Right atrium auricular region (tissue), 2 donors: ENCODE measurements around the gene TAOK3. TPM values are rescaled to one million over a fixed set of nuclear protein-coding genes. Genes with fewer than 3 reads are reported as not detected.
A peak's percentile ranks its signal among the peaks of the same experiment; 100 is the strongest.

Source experiments
- DNase-seq: peaks from one replicate; pipeline ENCODE4 v3.0.0-alpha.2; 2019; ENCODE audit warnings: low spot score
- H3K27ac ChIP-seq, 2 donors: fragments of 200-600 bp; sonication (generic); 1 replicate in 1 of 2; 2 replicates in 1 of 2; pipeline ENCODE4 v1.5.1; 2016 to 2019
- H3K27me3 ChIP-seq, 2 donors: fragments of 200-600 bp; sonication (generic); one replicate each; pipeline versions ENCODE4 v1.5.1 to v1.6.0; 2017 to 2019
- H3K36me3 ChIP-seq: fragments of 200-600 bp; sonication (generic); one replicate; pipeline ENCODE4 v1.5.1; 2016
- H3K4me1 ChIP-seq, 2 donors: fragments of 200-600 bp; sonication (generic); one replicate each; pipeline versions ENCODE4 v1.5.1 to v1.6.0; 2017 to 2019
- H3K4me3 ChIP-seq, 2 donors: fragments of 200-600 bp; sonication (generic); 1 replicate in 1 of 2; 2 replicates in 1 of 2; pipeline ENCODE4 v1.5.1; 2017 to 2019; ENCODE audit warnings: mild to moderate bottlenecking in 1 of 2, moderate library complexity in 1 of 2
- H3K9me3 ChIP-seq, 2 donors: fragments of 200-600 bp; sonication (generic); one replicate each; pipeline ENCODE4 v1.5.1; 2019
- CTCF ChIP-seq, 2 donors: fragments of 200-600 bp; sonication (generic); IDR thresholded peaks; one replicate each; pipeline ENCODE4 v1.5.1; 2019; ENCODE audit warnings: antibody characterized with exemption in 2 of 2
- total RNA-seq, 2 donors: library from RNA; depleted of rRNA; stranded (reverse); fragments of >200 nt; gene quantifications; one replicate each; pipeline ENCODE4 v1.1.0, GENCODE V29; 2016

Gene TAOK3
- total RNA-seq, 2 donors from 2014 or later: 18.1 to 21.1 TPM

GRCh38 chr12:118103201-118103600, 269.5 kb downstream of the TAOK3 start:
- Histone ChIP-seq H3K9me3 (no peaks in the 10 kb centered on the region), H3K27ac (peak overlapping the region; percentile 78 to 85), H3K27me3 (no peaks in the 10 kb centered on the region), H3K4me3 (peak overlapping the region; percentile 60 to 92), H3K4me1 (peaks cover 0 to 10% of the 10 kb centered on the region in 2 donors), H3K36me3 (no peaks in the 10 kb centered on the region)
- DNase-seq: no peak
- TF ChIP-seq CTCF (IDR thresholded peaks at IDR 0.05): no peak

- Histone ChIP-seq H3K4me3 (peak overlapping the region; percentile 60 to 92), H3K27ac (no peak overlapping the region)
- TF ChIP-seq CTCF (IDR thresholded peaks at IDR 0.05): no peak
Observed at GRCh38 chr12:118102609-118103008, 270.1 kb downstream of the TAOK3 start.

GRCh38 chr12:118102070-118102469, 270.6 kb downstream of the TAOK3 start:
- Histone ChIP-seq H3K4me1 (peaks cover 0 to 10% of the 10 kb centered on the region in 2 donors), H3K4me3 (no peak overlapping the region), H3K36me3 (no peaks in the 10 kb centered on the region), H3K27me3 (no peaks in the 10 kb centered on the region), H3K27ac (no peak overlapping the region), H3K9me3 (no peaks in the 10 kb centered on the region)
- no peak for DNase-seq
- no peak for TF ChIP-seq CTCF (IDR thresholded peaks at IDR 0.05)

More at GRCh38 chr12:118102609-118103008, 270.1 kb downstream of the TAOK3 start:
- Histone ChIP-seq H3K27me3 (no peaks in the 10 kb centered on the region), H3K36me3 (no peaks in the 10 kb centered on the region), H3K4me1 (peaks cover 0 to 10% of the 10 kb centered on the region in 2 donors), H3K9me3 (no peaks in the 10 kb centered on the region)
- DNase-seq: no peak

GRCh38 chr12:118101051-118101450, 271.7 kb downstream of the TAOK3 start:
- TF ChIP-seq CTCF (IDR thresholded peaks at IDR 0.05): no peak
- Histone ChIP-seq H3K36me3 (no peaks in the 10 kb centered on the region), H3K27ac (no peak overlapping the region), H3K4me1 (peaks cover 0 to 10% of the 10 kb centered on the region in 2 donors), H3K4me3 (no peak overlapping the region), H3K27me3 (no peaks in the 10 kb centered on the region), H3K9me3 (no peaks in the 10 kb centered on the region)
- DNase-seq: no peak

Other genes starting within 250 kb of the TAOK3 start
- gene PEBP1, start 236.8 kb downstream of the TAOK3 start, total RNA-seq: 100 to 1,000 TPM; 428 to 539 TPM
- 10 to 100 TPM; 19.1 to 30.2 TPM for gene SUDS3, start 3.6 kb upstream of the TAOK3 start, total RNA-seq